LNCaP clone FGC (cell line): ENCODE data around the gene ADH5.

Experiments used
- DNase-seq: peaks from one replicate; pipeline ENCODE4 v3.0.0-alpha.2; 2011; ENCODE audit warnings: low read depth
- H3K4me3 ChIP-seq: 2 replicates; pipeline ENCODE4 v1.5.1; 2011; ENCODE audit warnings: mild to moderate bottlenecking, low read depth, low read length, control low read depth
- TF ChIP-seq, protein P1 (sequence below): IDR thresholded peaks from 2 replicates; pipeline ENCODE4 v1.5.1; 2012; ENCODE audit warnings: mild to moderate bottlenecking; ENCODE audit not compliant: control insufficient read depth, insufficient read depth; ENCODE audit errors: extremely low read depth

ADH5 gene

DNA sequence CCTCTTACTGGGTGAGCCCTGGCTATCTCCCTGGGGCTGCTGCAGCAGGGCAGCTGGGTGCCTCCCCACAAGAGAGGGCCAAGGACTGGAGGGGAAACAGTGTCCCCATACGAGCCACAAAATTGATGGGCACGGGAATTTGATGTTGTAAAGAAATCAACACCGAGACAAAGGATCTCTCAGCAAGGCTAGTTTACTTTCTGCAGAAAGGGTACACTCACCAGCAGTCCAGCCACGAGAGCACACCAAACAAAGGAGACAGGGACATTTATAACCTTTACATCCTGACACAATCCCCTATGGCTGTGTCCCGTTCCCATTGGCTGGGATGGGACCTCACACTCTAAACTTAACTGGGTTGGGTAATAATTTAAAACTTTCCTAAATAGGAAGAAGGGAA lies 67.2 kb downstream of the ADH5 start:
- no peak overlapping the region for H3K4me3 ChIP-seq
- no peak for DNase-seq
- TF ChIP-seq, protein P1, sequence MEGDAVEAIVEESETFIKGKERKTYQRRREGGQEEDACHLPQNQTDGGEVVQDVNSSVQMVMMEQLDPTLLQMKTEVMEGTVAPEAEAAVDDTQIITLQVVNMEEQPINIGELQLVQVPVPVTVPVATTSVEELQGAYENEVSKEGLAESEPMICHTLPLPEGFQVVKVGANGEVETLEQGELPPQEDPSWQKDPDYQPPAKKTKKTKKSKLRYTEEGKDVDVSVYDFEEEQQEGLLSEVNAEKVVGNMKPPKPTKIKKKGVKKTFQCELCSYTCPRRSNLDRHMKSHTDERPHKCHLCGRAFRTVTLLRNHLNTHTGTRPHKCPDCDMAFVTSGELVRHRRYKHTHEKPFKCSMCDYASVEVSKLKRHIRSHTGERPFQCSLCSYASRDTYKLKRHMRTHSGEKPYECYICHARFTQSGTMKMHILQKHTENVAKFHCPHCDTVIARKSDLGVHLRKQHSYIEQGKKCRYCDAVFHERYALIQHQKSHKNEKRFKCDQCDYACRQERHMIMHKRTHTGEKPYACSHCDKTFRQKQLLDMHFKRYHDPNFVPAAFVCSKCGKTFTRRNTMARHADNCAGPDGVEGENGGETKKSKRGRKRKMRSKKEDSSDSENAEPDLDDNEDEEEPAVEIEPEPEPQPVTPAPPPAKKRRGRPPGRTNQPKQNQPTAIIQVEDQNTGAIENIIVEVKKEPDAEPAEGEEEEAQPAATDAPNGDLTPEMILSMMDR: no peak
